SK-N-SH (cell line): Measurements from ENCODE around the gene NOTCH2.

Source experiments
- CTCF ChIP-seq: fragments of 200-600 bp; sonication (generic); IDR thresholded peaks from 2 replicates; pipeline ENCODE4 v1.6.1; 2017; ENCODE audit warnings: antibody characterized with exemption, mild to moderate bottlenecking, moderate library complexity
- EP300 ChIP-seq, 2 experiments: IDR thresholded peaks; 2 replicates each; pipeline versions ENCODE4 v1.4.0 to v1.6.1; 2012; ENCODE audit warnings: borderline replicate concordance in 1 of 2, low read depth in 1 of 2, low read length in 1 of 2
- MAX ChIP-seq: IDR thresholded peaks from 2 replicates; pipeline ENCODE4 v1.4.0; 2012; ENCODE audit warnings: low read depth
- POLR2AphosphoS5 ChIP-seq: IDR thresholded peaks from 2 replicates; pipeline ENCODE4 v1.6.1; 2012; ENCODE audit warnings: low read depth, low read length
- TCF12 ChIP-seq: IDR thresholded peaks from 2 replicates; pipeline ENCODE4 v1.4.0; 2012
- USF1 ChIP-seq: IDR thresholded peaks from 2 replicates; pipeline ENCODE4 v1.4.0; 2012; ENCODE audit warnings: low read depth, borderline replicate concordance
- USF2 ChIP-seq: fragments of 150-350 bp; IDR thresholded peaks from 2 replicates; pipeline ENCODE4 v1.6.1; 2017; ENCODE audit warnings: antibody characterized with exemption, low read length, low read depth, borderline replicate concordance
- ZBTB33 ChIP-seq: IDR thresholded peaks from 2 replicates; pipeline ENCODE4 v1.4.0; 2012; ENCODE audit warnings: low read depth, borderline replicate concordance

- TF ChIP-seq ZBTB33 (no peak), TCF12 (no peak), POLR2AphosphoS5 (no peak), CTCF (no peak), EP300 (IDR thresholded peaks at IDR 0.05; ENCODE audit: borderline replicate concordance in 1 of 2, low read depth in 1 of 2, low read length in 1 of 2) (no peak), MAX (no peak), USF1 (no peak), USF2 (no peak)
Measured at GRCh38 chr1:119956306-119956705, 113.2 kb downstream of the NOTCH2 start.
